Measurements from ENCODE around the gene PTGFR.

DNA sequence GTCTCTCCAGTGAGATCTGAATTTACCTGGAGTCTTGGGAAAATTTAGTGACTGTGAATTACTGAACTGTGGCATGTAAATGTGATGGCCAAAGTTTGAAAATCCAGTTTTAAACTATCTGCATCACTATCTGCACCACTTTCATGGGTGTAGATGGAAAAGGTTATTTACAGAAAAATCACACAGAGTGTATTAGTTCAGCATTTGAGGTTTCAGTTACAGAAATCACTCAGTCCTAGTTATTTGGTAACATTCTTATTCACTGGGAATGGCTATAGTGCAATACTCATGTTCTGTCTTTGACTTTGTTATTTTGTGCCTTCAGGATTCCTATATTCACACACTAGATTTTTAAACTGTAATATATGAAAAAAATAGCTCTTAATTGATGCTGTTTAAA lies 68.9 kb downstream of the PTGFR start:
- TF ChIP-seq EZH2 (IDR thresholded peaks at IDR 0.05; ENCODE audit: borderline replicate concordance) (no peak), CTCF (IDR thresholded peaks at IDR 0.05; ENCODE audit: poor library complexity) (no peak), EZH2phosphoT487 (IDR thresholded peaks at IDR 0.05; ENCODE audit: low read depth, severe bottlenecking, unreplicated experiment) (no peak)
